GM12878 (cell line): Measurements from ENCODE around the gene ANXA4. TPM values are rescaled to one million over a fixed set of nuclear protein-coding genes. Genes with fewer than 3 reads are reported as not detected.

Source experiments
- ATAC-seq: fragments of 200-7000 bp; cut with Tn5 transposase; 3 replicates; pipeline ENCODE4 v1.9.1; 2020; ENCODE audit warnings: mild to moderate bottlenecking, moderate library complexity
- BruUV-seq: library from RNA; stranded (reverse); fragments of 400-500 nt; replicated peaks from 2 replicates; lab custom pipeline; 2021; lab: Mats Ljungman, UMichigan
- CTCF ChIA-PET: fragments of 300-600 bp; sonication (Branson Sonifier 250); formaldehyde crosslinking; extraction: SDS; loops from one replicate; lab custom pipeline; 2021; ENCODE audit warnings: inconsistent platforms; lab: Yijun Ruan, JAX
- POLR2A ChIA-PET: fragments of 350-600 bp; formaldehyde crosslinking; extraction: SDS; loops from one replicate; lab custom pipeline; 2021; ENCODE audit warnings: inconsistent platforms; lab: Charles Lee
- RAD21 ChIA-PET: fragments of 300-600 bp; sonication (Branson Sonifier 250); formaldehyde crosslinking; loops from one replicate; lab custom pipeline; 2023; ENCODE audit warnings: antibody characterized with exemption; ENCODE audit not compliant: unreplicated experiment; lab: Charles Lee
- SMC1A ChIA-PET: fragments of 300-600 bp; sonication (Branson Sonifier 250); formaldehyde crosslinking; loops from one replicate; lab custom pipeline; 2023; ENCODE audit not compliant: unreplicated experiment, uncharacterized antibody; lab: Charles Lee
- DNase-seq: peaks from one replicate; pipeline ENCODE4 v3.0.0-alpha.2; 2011; ENCODE audit warnings: low read depth, low spot score
- FAIRE-seq: peaks from 3 replicates; lab custom pipeline; 2011; peaks lifted over from hg19 to GRCh38; lab: Jason Lieb, UNC
- H2AFZ ChIP-seq: 2 replicates; pipeline ENCODE4 v1.6.0; 2011; ENCODE audit warnings: low read depth, low read length, control low read depth; ENCODE audit not compliant: control insufficient read depth
- H3K27ac ChIP-seq: 2 replicates; pipeline ENCODE4 v1.5.1; 2011; ENCODE audit warnings: control low read depth; ENCODE audit not compliant: control insufficient read depth, insufficient read depth
- H3K27me3 ChIP-seq, 2 experiments: replicated peaks in 1 of 2; 2 replicates each; pipeline versions ENCODE4 v1.6.0 to v1.6.1; 2011; ENCODE audit warnings: low read length in 1 of 2; ENCODE audit not compliant: control insufficient read depth in 2 of 2, insufficient read depth in 2 of 2
- H3K36me3 ChIP-seq, 2 experiments: 2 replicates each; pipeline ENCODE4 v1.5.1; 2011; ENCODE audit warnings: low read length in 1 of 2; ENCODE audit not compliant: control insufficient read depth in 2 of 2, insufficient read depth in 2 of 2
- H3K4me1 ChIP-seq: 2 replicates; pipeline ENCODE4 v1.6.1; 2011; ENCODE audit warnings: mild to moderate bottlenecking, low read length, moderate library complexity, mixed read lengths; ENCODE audit not compliant: control insufficient read depth, insufficient read depth
- H3K4me2 ChIP-seq: 2 replicates; pipeline ENCODE4 v1.6.0; 2011; ENCODE audit warnings: control low read depth; ENCODE audit not compliant: control insufficient read depth, insufficient read depth
- H3K4me3 ChIP-seq: fragments of 200-600 bp; sonication (generic); 2 replicates; pipeline ENCODE4 v1.5.1; 2016
- H3K79me2 ChIP-seq: 2 replicates; pipeline ENCODE4 v1.6.0; 2011; ENCODE audit warnings: low read length; ENCODE audit not compliant: control insufficient read depth, insufficient read depth
- H3K9ac ChIP-seq: 2 replicates; pipeline ENCODE4 v1.8.0; 2011; ENCODE audit warnings: low read length, control low read depth, mixed read lengths; ENCODE audit not compliant: control insufficient read depth, insufficient read depth
- H3K9me3 ChIP-seq: replicated peaks from 3 replicates; pipeline ENCODE4 v1.5.1; 2011; ENCODE audit warnings: mild to moderate bottlenecking, low read length; ENCODE audit not compliant: control insufficient read depth, insufficient read depth
- H4K20me1 ChIP-seq: 2 replicates; pipeline ENCODE4 v1.6.0; 2011; ENCODE audit not compliant: control insufficient read depth, insufficient read depth
- CREM ChIP-seq: IDR thresholded peaks from 2 replicates; pipeline ENCODE4 v1.6.1; 2014; ENCODE audit warnings: antibody characterized with exemption, low read depth
- ETV6 ChIP-seq, 2 experiments: fragments of 450-650 bp in 1 of 2; IDR thresholded peaks in 1 of 2; conservative IDR thresholded peaks in 1 of 2; 2 replicates each; pipeline ENCODE4 v1.6.1; 2014; ENCODE audit warnings: antibody characterized with exemption in 1 of 2, borderline replicate concordance in 1 of 2, low read depth in 1 of 2, mild to moderate bottlenecking in 1 of 2, moderate library complexity in 1 of 2
- GABPA ChIP-seq: IDR thresholded peaks from 2 replicates; pipeline ENCODE4 v1.6.1; 2014; ENCODE audit warnings: antibody characterized with exemption, low read depth, mild to moderate bottlenecking, inconsistent platforms
- IKZF1 ChIP-seq: fragments of 450-650 bp; conservative IDR thresholded peaks from 2 replicates; pipeline ENCODE4 v1.6.1; 2017; ENCODE audit warnings: antibody characterized with exemption, mild to moderate bottlenecking
- MEF2B ChIP-seq: fragments of 450-650 bp; IDR thresholded peaks from 2 replicates; pipeline ENCODE4 v1.6.1; 2018; ENCODE audit warnings: mild to moderate bottlenecking, moderate library complexity; ENCODE audit not compliant: partially characterized antibody, poor library complexity, severe bottlenecking
- MTA2 ChIP-seq: fragments of 450-650 bp; IDR thresholded peaks from 2 replicates; pipeline ENCODE4 v1.6.1; 2016; ENCODE audit warnings: low read depth, mild to moderate bottlenecking, moderate library complexity
- PAX5 ChIP-seq: IDR thresholded peaks from 2 replicates; pipeline ENCODE4 v1.6.1; 2011; ENCODE audit warnings: low read depth, low read length, borderline replicate concordance
- PML ChIP-seq: IDR thresholded peaks from 2 replicates; pipeline ENCODE4 v1.6.1; 2012; ENCODE audit warnings: low read length, inconsistent platforms
- SMAD5 ChIP-seq: IDR thresholded peaks from 2 replicates; pipeline ENCODE4 v1.6.1; 2016; ENCODE audit warnings: antibody characterized with exemption, low read depth
- ZNF384 ChIP-seq: IDR thresholded peaks from 2 replicates; pipeline ENCODE4 v1.6.1; 2012; ENCODE audit warnings: low read depth, mild to moderate bottlenecking, low read length, improper control_type of control experiment, borderline replicate concordance
- WGBS: methylation state at CpG from one replicate; pipeline ENCODE4 v1.1.6; 2016; ENCODE audit warnings: low lambda C conversion rate; ENCODE audit not compliant: insufficient replicate concordance, insufficient coverage; ENCODE audit errors: missing lambda C conversion rate; 5-methylcytosine and 5-hydroxymethylcytosine counted together
- in situ Hi-C: fragments of 300-500 bp; cut with MboI; formaldehyde crosslinking; loops from 9 replicates; pipeline ENCODE4 v1.14.3; 2018; ENCODE audit warnings: mixed read lengths
- intact Hi-C: fragments of 100-400 bp; cut with micrococcal nuclease; formaldehyde crosslinking; loops from one replicate; pipeline ENCODE4 v1.14.2; 2022; ENCODE audit not compliant: unreplicated experiment
- polyA plus RNA-seq, 11 experiments: library from polyadenylated mRNA; depleted of rRNA in 4 of 11; unstranded in 6 of 11; stranded (reverse) in 5 of 11; fragments of >200 nt; fragmentation: Nextera tagmentation in 4 of 11; fragmentation: Illumina TruSeq in 1 of 11; extraction: Ambion mirVana in 4 of 11; extraction: Trizol in 1 of 11; gene quantifications; 1 replicate in 1 of 11; 2 replicates in 10 of 11; pipeline versions ENCODE4 v1.2.1 to v1.2.3, GENCODE V29; 2011 to 2016; ENCODE audit warnings: inconsistent platforms in 2 of 11, missing spikeins in 2 of 11, low read depth in 1 of 11
- total RNA-seq, 4 experiments: library from RNA; depleted of rRNA in 3 of 4; stranded (reverse); fragments of >200 nt in 3 of 4; fragmentation: Illumina TruSeq in 1 of 4; extraction: Trizol in 1 of 4; gene quantifications; 2 replicates each; pipeline versions ENCODE4 v1.2.1 to v1.2.3, GENCODE V29; 2013 to 2021
- TF ChIP-seq, protein P1 (sequence below): fragments of 450-650 bp; IDR thresholded peaks from 2 replicates; pipeline ENCODE4 v1.6.1; 2017; ENCODE audit warnings: mild to moderate bottlenecking
- TF ChIP-seq, protein P2 (sequence below): fragments of 450-650 bp; IDR thresholded peaks from 2 replicates; pipeline ENCODE4 v1.6.1; 2016; ENCODE audit warnings: mild to moderate bottlenecking

ANXA4 gene
- total and polyA plus RNA-seq, 10 of the 15 experiments (the other 5 are each of a cell fraction or from before 2014, with no cell fraction given) = 16.3 to 97.2 (median 71.0) TPM

DNA sequence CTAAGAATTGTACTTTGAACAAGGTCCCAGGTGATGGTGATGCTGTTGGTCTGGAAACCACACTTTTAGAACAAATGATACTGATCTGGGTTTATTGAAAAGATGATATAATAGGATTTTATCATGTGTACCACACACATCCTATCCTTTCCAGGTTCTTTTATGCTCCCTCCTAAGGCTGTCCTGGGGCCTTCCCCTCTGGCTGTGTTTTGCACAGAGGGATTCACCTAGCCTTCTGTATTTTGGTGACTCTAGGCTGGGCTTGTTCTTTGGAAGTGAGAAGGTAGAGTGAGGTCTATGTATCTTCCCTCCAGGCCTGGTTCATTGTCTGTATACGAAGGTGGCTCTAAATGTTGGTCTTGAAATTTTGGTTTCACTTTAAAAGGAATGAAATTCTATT lies 12.7 kb downstream of the ANXA4 start:
- Histone ChIP-seq H3K4me1 (peaks cover 7% of the 10 kb centered on the region), H3K27me3 (no peaks in the 10 kb centered on the region), H3K27ac (peak overlapping the region; percentile 6; the same call in 1 of the 2 replicates), H2AFZ (no peak overlapping the region), H4K20me1 (no peaks in the 10 kb centered on the region), H3K79me2 (peaks cover 3% of the 10 kb centered on the region), H3K9me3 (no peaks in the 10 kb centered on the region), H3K4me2 (peak overlapping the region; percentile 26; the same call in 1 of the 2 replicates), H3K4me3 (no peak overlapping the region), H3K9ac (no peak overlapping the region), H3K36me3 (peaks cover 2 to 6% of the 10 kb centered on the region in 2 experiments; a peak in 2 of 4 replicates)
- BruUV-seq = no TSS peak
- ChIA-PET CTCF (interaction anchor here (1.0 to 2.2 kb wide), 4 partner anchors 9 to 62 kb away, joined by 3 to 17 read pairs (median 12); no protein-coding TSS in a partner anchor), RAD21 (interaction anchor here (1.0 to 5.4 kb wide), 5 partner anchors 11 to 172 kb away, joined by 3 to 76 read pairs (median 13); partner anchors contain the start of gene ANXA4), SMC1A (interaction anchor here (0.6 to 8.6 kb wide), 3 partner anchors 11 to 173 kb away, joined by 3 to 164 read pairs (median 9); partner anchors contain the start of gene ANXA4), POLR2A (interaction anchor here (1.6 to 2.0 kb wide), 2 partner anchors 8 kb away, joined by 5 read pairs; no protein-coding TSS in a partner anchor)
- TF ChIP-seq PAX5 = no peak
- TF ChIP-seq PML = no peak
- no peak for TF ChIP-seq ETV6 (conservative IDR thresholded peaks at IDR 0.05 in 1 of 2, IDR thresholded peaks at IDR 0.05 in 1 of 2; ENCODE audit: borderline replicate concordance in 1 of 2, low read depth in 1 of 2)
- no peak for TF ChIP-seq GABPA
- FAIRE-seq (no peak), ATAC-seq (peak; percentile 38), DNase-seq (no peak)
- in situ Hi-C loops (no loop called here), intact Hi-C loops (no loop called here)
- 91% methylated on average over 1 of the region's 1 CpG for WGBS

DNA sequence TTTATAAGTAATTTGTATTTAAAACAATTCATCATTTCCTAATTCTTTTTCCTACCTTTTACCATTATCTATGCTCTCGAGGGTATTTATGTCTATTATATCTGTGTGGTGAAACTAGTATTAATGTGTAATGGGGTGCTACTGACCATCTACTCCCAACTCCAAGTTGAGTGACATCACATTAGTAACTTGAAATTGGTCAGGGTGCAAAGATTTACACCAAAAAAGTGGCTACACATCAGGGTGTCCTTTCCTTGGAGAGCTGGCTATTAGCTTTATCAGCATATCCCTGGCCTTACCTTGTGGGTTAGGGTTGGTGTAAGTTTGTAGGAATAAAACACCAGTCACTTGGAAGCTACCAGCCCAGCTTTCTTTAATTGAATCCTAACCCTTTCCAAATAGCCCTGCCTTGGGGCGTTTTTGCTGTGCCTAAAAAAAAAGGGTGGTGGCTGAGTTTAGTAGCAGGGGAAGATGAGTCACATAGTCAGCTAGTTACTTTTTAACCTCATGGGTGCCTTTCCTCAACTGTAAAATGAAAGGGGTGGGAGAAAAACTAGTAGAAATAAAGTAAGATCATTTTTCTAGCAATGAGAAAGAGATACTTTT lies 14.0 kb downstream of the ANXA4 start:
- POLR2A ChIA-PET = interaction anchor here (0.5 to 4.1 kb wide), 15 partner anchors 9 to 352 kb away, joined by 3 to 61 read pairs (median 3); partner anchors contain the start of gene ANXA4
- in situ Hi-C loops (no loop called here), intact Hi-C loops (no loop called here)
- H3K4me1 ChIP-seq = peaks cover 7% of the 10 kb centered on the region
- DNase-seq (no peak), FAIRE-seq (no peak), ATAC-seq (peak; percentile 90)
- peaks cover 2 to 6% of the 10 kb centered on the region in 2 experiments; a peak in 2 of 4 replicates for H3K36me3 ChIP-seq
- H3K27ac ChIP-seq = no peak overlapping the region
- no peaks in the 10 kb centered on the region for H3K27me3 ChIP-seq
- no peak overlapping the region for H2AFZ ChIP-seq
- no peaks in the 10 kb centered on the region for H4K20me1 ChIP-seq
- no TSS peak for BruUV-seq
- SMC1A ChIA-PET = interaction anchor here (0.7 to 8.6 kb wide), 23 partner anchors 9 to 191 kb away, joined by 3 to 164 read pairs (median 7); partner anchors contain the start of gene ANXA4
- RAD21 ChIA-PET = interaction anchor here (0.6 to 5.4 kb wide), 18 partner anchors 9 to 174 kb away, joined by 3 to 76 read pairs (median 6); partner anchors contain the start of gene ANXA4
- peaks cover 3% of the 10 kb centered on the region for H3K79me2 ChIP-seq
- H3K4me3 ChIP-seq = no peak overlapping the region
- 42% methylated on average over 2 of the region's 2 CpGs for WGBS
- no peaks in the 10 kb centered on the region for H3K9me3 ChIP-seq
- H3K9ac ChIP-seq = no peak overlapping the region
- CTCF ChIA-PET = interaction anchor here (0.7 to 2.2 kb wide), 12 partner anchors 9 to 63 kb away, joined by 3 to 17 read pairs (median 4); no protein-coding TSS in a partner anchor
- H3K4me2 ChIP-seq = 0 out of 2 replicates have a peak overlapping the region, but pooled peaks have one; percentile 0
- TF ChIP-seq, protein P1, sequence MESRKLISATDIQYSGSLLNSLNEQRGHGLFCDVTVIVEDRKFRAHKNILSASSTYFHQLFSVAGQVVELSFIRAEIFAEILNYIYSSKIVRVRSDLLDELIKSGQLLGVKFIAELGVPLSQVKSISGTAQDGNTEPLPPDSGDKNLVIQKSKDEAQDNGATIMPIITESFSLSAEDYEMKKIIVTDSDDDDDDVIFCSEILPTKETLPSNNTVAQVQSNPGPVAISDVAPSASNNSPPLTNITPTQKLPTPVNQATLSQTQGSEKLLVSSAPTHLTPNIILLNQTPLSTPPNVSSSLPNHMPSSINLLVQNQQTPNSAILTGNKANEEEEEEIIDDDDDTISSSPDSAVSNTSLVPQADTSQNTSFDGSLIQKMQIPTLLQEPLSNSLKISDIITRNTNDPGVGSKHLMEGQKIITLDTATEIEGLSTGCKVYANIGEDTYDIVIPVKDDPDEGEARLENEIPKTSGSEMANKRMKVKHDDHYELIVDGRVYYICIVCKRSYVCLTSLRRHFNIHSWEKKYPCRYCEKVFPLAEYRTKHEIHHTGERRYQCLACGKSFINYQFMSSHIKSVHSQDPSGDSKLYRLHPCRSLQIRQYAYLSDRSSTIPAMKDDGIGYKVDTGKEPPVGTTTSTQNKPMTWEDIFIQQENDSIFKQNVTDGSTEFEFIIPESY = no peak
- TF ChIP-seq CREM = no peak
- 0 out of 2 replicates have a peak, but pooled peaks have one; percentile 17 for TF ChIP-seq MTA2
- TF ChIP-seq IKZF1 = no peak
- TF ChIP-seq, protein P2, sequence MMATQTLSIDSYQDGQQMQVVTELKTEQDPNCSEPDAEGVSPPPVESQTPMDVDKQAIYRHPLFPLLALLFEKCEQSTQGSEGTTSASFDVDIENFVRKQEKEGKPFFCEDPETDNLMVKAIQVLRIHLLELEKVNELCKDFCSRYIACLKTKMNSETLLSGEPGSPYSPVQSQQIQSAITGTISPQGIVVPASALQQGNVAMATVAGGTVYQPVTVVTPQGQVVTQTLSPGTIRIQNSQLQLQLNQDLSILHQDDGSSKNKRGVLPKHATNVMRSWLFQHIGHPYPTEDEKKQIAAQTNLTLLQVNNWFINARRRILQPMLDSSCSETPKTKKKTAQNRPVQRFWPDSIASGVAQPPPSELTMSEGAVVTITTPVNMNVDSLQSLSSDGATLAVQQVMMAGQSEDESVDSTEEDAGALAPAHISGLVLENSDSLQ = 0 out of 2 replicates have a peak, but pooled peaks have one; percentile 9
- TF ChIP-seq MEF2B = no peak
- TF ChIP-seq SMAD5 = no peak
- peak; percentile 71; the same call in 1 of the 2 replicates for TF ChIP-seq ZNF384
